MCF 10A (cell line): ENCODE data around the gene SETD5. TPM values are rescaled to one million over a fixed set of nuclear protein-coding genes. Genes with fewer than 3 reads are reported as not detected.
"Not testable (repeated sequence)": the region's sequence is repeated elsewhere in the genome, so short reads cannot be mapped to it uniquely, and the experiment has no call there.

ENCODE experiments used
- BruUV-seq: library from RNA; stranded (reverse); fragments of 400-500 nt; replicated peaks from 2 replicates; lab custom pipeline; 2021; lab: Mats Ljungman, UMichigan
- CTCF ChIA-PET: fragments of 300-600 bp; sonication (Branson Sonifier 250); formaldehyde crosslinking; extraction: SDS; loops from one replicate; lab custom pipeline; 2021; ENCODE audit warnings: antibody characterized with exemption, inconsistent platforms; lab: Yijun Ruan, JAX
- POLR2A ChIA-PET: fragments of 300-600, 350-650 bp; sonication (Branson Sonifier 250); formaldehyde crosslinking; extraction: SDS; loops from one replicate; lab custom pipeline; 2020; ENCODE audit warnings: antibody characterized with exemption, inconsistent platforms; lab: Yijun Ruan, JAX
- DNase-seq: peaks from one replicate; pipeline ENCODE4 v3.0.0-alpha.2; 2018; ENCODE audit not compliant: unreplicated experiment
- H3K27ac Mint-ChIP-seq: one replicate; pipeline ENCODE4 v1.8.0; 2022; ENCODE audit warnings: mild to moderate bottlenecking, low read depth, mixed read lengths; ENCODE audit not compliant: unreplicated experiment
- H3K27me3 Mint-ChIP-seq: one replicate; pipeline ENCODE4 v1.8.0; 2022; ENCODE audit warnings: mixed read lengths; ENCODE audit not compliant: insufficient read depth, unreplicated experiment
- H3K36me3 Mint-ChIP-seq: one replicate; pipeline ENCODE4 v1.8.0; 2022; ENCODE audit warnings: mild to moderate bottlenecking, moderate library complexity, mixed read lengths; ENCODE audit not compliant: insufficient read depth, unreplicated experiment
- H3K4me1 Mint-ChIP-seq: one replicate; pipeline ENCODE4 v1.8.0; 2022; ENCODE audit warnings: mixed read lengths; ENCODE audit not compliant: insufficient read depth, unreplicated experiment
- H3K4me3 Mint-ChIP-seq: one replicate; pipeline ENCODE4 v1.8.0; 2022; ENCODE audit warnings: mild to moderate bottlenecking, moderate library complexity, mixed read lengths; ENCODE audit not compliant: unreplicated experiment
- H3K9me3 Mint-ChIP-seq: one replicate; pipeline ENCODE4 v1.8.0; 2022; ENCODE audit warnings: mixed read lengths; ENCODE audit not compliant: unreplicated experiment
- CTCF ChIP-seq: fragments of 200-600 bp; IDR thresholded peaks from one replicate; pipeline ENCODE4 v1.8.0; 2022; ENCODE audit warnings: antibody characterized with exemption, mild to moderate bottlenecking; ENCODE audit not compliant: unreplicated experiment
- intact Hi-C: fragments of 100-400 bp; cut with micrococcal nuclease; formaldehyde crosslinking; loops from 2 replicates; pipeline ENCODE4 v1.14.1; 2022
- total RNA-seq: library from RNA; stranded (reverse); gene quantifications from 2 replicates; pipeline ENCODE4 v1.2.3, GENCODE V29; 2022

The SETD5 gene
- total RNA-seq, 1 experiment from 2014 or later = 149 TPM

- ChIA-PET CTCF (no interaction called here), POLR2A (no interaction called here)
- H3K27me3 Mint-ChIP-seq = no peaks in the 10 kb centered on the region
- no peak for TF ChIP-seq CTCF
- DNase-seq = no peak
- H3K36me3 Mint-ChIP-seq = peaks cover 97% of the 10 kb centered on the region
- BruUV-seq = no TSS peak
- no peak overlapping the region for H3K4me3 Mint-ChIP-seq
- no peaks in the 10 kb centered on the region for H3K9me3 Mint-ChIP-seq
- H3K4me1 Mint-ChIP-seq = no peaks in the 10 kb centered on the region
- no peak overlapping the region for H3K27ac Mint-ChIP-seq
- intact Hi-C loops = no loop called here
Observed at GRCh38 chr3:9476935-9477334, 79.5 kb downstream of the SETD5 start.

GRCh38 chr3:9480265-9480664, 82.8 kb downstream of the SETD5 start:
- H3K27ac Mint-ChIP-seq = no peak overlapping the region
- H3K4me1 Mint-ChIP-seq = no peaks in the 10 kb centered on the region
- no peaks in the 10 kb centered on the region for H3K9me3 Mint-ChIP-seq
- BruUV-seq = no TSS peak
- ChIA-PET POLR2A (interaction anchor here (0.7 kb wide), 1 partner anchor 10 kb away, joined by 3 read pairs; no protein-coding TSS in a partner anchor), CTCF (interaction anchor here (0.9 to 1.7 kb wide), 2 partner anchors 12 to 119 kb away, joined by 3 read pairs; no protein-coding TSS in a partner anchor)
- DNase-seq = no peak
- H3K27me3 Mint-ChIP-seq = no peaks in the 10 kb centered on the region
- intact Hi-C loops = no loop called here
- H3K36me3 Mint-ChIP-seq = peaks cover 90% of the 10 kb centered on the region
- no peak overlapping the region for H3K4me3 Mint-ChIP-seq
- TF ChIP-seq CTCF = no peak

- ChIA-PET CTCF (interaction anchor here (0.5 to 0.9 kb wide), 2 partner anchors 19 to 97 kb away, joined by 5 read pairs; no protein-coding TSS in a partner anchor), POLR2A (no interaction called here)
- BruUV-seq = no TSS peak
Observed at GRCh38 chr3:9485248-9485647, 87.8 kb downstream of the SETD5 start.

DNA sequence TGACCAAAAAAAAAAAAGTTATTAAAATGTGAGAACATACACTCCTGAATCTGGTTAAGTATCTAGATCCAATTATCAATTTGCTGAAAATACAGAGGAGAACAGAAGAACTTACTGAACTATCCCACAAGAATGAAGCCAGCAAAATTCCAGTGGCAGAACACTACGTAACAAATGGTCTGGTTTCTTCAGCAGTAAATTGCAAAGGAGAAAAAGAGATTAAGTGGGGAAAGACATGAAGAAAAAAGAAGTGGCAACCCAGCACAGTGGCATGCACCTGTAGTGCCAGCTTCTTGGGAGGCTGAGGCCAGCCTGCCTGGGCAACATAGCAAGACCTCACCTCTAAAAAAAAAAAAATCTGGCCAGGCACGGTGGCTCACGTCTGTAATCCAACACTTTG, 94.1 kb downstream of the SETD5 start:
- Mint-ChIP-seq H3K27me3 (no peaks in the 10 kb centered on the region), H3K27ac (no peak overlapping the region), H3K4me3 (no peak overlapping the region), H3K4me1 (no peaks in the 10 kb centered on the region), H3K36me3 (no peaks in the 10 kb centered on the region), H3K9me3 (no peaks in the 10 kb centered on the region)
- BruUV-seq = no TSS peak
- no peak for TF ChIP-seq CTCF
- ChIA-PET POLR2A (interaction anchor here (0.6 to 1.1 kb wide), 3 partner anchors 8 to 107 kb away, joined by 3 to 4 read pairs (median 3); partner anchors contain the start of gene SETD5), CTCF (interaction anchor here (0.5 to 4.2 kb wide), 4 partner anchors 11 to 1211 kb away, joined by 4 to 34 read pairs (median 4); no protein-coding TSS in a partner anchor)
- intact Hi-C loops = no loop called here
- DNase-seq = no peak

More at GRCh38 chr3:9485248-9485647, 87.8 kb downstream of the SETD5 start:
- intact Hi-C loops = no loop called here
- Mint-ChIP-seq H3K27ac (no peak overlapping the region), H3K36me3 (peaks cover 50% of the 10 kb centered on the region), H3K4me1 (no peaks in the 10 kb centered on the region), H3K9me3 (no peaks in the 10 kb centered on the region), H3K4me3 (no peak overlapping the region), H3K27me3 (no peaks in the 10 kb centered on the region)
- no peak for TF ChIP-seq CTCF
- no peak for DNase-seq

DNA sequence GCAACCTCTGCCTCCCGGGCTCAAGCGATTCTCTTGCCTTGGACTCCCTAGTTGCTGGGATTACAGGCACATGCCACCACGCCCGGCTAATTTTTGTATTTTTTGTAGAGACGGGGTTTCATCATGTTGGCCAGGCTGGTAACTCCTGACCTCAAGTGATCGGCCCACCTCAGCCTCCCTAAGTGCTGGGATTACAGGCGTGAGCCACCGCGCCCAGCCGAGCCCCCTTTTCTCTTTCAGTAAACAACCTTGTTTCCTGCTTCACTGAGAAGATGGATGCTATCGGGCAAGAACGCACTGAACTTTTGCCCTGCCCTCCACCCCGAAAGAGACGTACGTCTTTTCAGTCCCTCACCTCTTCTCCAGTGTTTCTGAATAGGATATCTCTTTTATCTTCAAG, 96.6 kb downstream of the SETD5 start:
- BruUV-seq, intact Hi-C loops, H3K27ac Mint-ChIP-seq, H3K27me3 Mint-ChIP-seq, H3K4me1 Mint-ChIP-seq, H3K9me3 Mint-ChIP-seq, H3K36me3 Mint-ChIP-seq, POLR2A ChIA-PET, H3K4me3 Mint-ChIP-seq, DNase-seq: not testable (repeated sequence)
- CTCF ChIA-PET = interaction anchor here (0.6 to 4.2 kb wide), 3 partner anchors 9 to 185 kb away, joined by 3 to 34 read pairs (median 5); no protein-coding TSS in a partner anchor
